ENCODE measurements around the gene C1orf105.

The C1orf105 gene

DNA sequence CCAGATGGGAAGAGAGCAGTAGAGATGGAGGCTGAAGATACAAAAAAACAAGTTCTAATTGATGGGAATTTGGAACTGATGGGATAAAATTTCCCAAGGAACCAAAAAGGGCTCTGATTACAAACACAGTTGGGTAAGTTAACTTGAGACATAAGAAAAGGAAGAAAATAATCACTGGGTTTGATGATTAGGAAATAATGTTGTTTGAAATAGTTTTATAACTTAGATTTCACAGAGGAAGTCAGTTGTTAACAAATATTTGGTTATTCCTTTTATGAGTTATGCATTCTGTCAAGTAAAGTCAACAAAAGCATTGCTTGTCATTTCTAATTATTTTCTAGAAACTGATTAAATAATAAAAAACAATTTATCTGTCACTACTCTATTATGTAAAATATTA is 92.1 kb downstream of the C1orf105 start:
- no peak overlapping the region for H3K4me3 ChIP-seq (ENCODE audit: low read length)
- H3K27me3 ChIP-seq (ENCODE audit: control insufficient read depth, insufficient read depth, low read length), result no peaks in the 10 kb centered on the region
- H3K27ac ChIP-seq (ENCODE audit: low read depth, low read length), result no peak overlapping the region
- no peak overlapping the region for H3K9ac ChIP-seq (ENCODE audit: low read length)
- no peaks in the 10 kb centered on the region for H3K4me1 ChIP-seq (ENCODE audit: control insufficient read depth, insufficient read depth, low read length)
- H3K36me3 ChIP-seq (ENCODE audit: control insufficient read depth, insufficient read depth, low read length), result no peaks in the 10 kb centered on the region

DNA sequence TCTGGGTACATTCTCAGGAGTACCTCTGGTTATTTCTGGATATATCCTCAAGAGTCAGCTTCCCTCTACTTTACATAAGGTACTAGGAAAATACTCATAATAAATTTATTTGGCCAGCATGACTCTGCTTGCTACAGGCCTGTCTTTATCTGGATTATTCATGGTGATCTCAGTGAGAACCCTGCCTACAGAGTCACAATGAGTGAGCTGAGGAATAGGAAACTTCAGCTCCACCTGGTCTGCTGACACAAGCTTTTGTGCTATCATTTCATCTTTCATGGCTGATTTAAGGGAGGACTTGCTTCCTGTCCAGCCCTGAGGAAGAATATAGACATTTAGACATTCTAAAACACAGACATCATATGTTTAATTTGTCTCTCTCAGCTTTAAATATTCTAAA is 93.0 kb downstream of the C1orf105 start:
- H3K4me1 ChIP-seq (ENCODE audit: control insufficient read depth, insufficient read depth, low read length), result no peaks in the 10 kb centered on the region
- no peaks in the 10 kb centered on the region for H3K36me3 ChIP-seq (ENCODE audit: control insufficient read depth, insufficient read depth, low read length)
- no peak overlapping the region for H3K27ac ChIP-seq (ENCODE audit: low read depth, low read length)

DNA sequence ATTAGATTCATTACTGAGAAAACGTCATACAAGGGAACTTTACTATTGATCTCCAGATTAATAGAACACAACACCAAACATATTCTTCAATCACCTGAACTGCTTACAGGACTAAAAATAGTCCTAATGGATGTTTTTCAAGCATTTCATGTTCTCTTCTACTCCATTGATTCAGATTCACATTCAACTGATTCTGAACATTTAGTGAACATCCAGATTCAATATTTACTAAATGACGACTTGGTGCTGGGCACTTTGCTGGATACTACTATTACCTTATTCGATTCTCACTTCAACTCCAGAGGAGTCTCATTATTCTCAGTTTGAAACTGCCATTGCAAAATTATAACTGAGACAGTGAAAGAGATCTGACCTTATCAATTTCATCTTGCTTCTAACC is 93.6 kb downstream of the C1orf105 start:
- Histone ChIP-seq H3K9ac (ENCODE audit: low read length) (no peak overlapping the region), H3K27me3 (ENCODE audit: control insufficient read depth, insufficient read depth, low read length) (no peaks in the 10 kb centered on the region), H3K4me1 (ENCODE audit: control insufficient read depth, insufficient read depth, low read length) (no peaks in the 10 kb centered on the region), H3K36me3 (ENCODE audit: control insufficient read depth, insufficient read depth, low read length) (no peaks in the 10 kb centered on the region), H3K4me3 (ENCODE audit: low read length) (no peak overlapping the region), H3K27ac (ENCODE audit: low read depth, low read length) (no peak overlapping the region)

More for the DNA sequence above, 93.0 kb downstream of the C1orf105 start:
- H3K27me3 ChIP-seq (ENCODE audit: control insufficient read depth, insufficient read depth, low read length), result no peaks in the 10 kb centered on the region
- no peak overlapping the region for H3K4me3 ChIP-seq (ENCODE audit: low read length)
- H3K9ac ChIP-seq (ENCODE audit: low read length), result no peak overlapping the region

DNA sequence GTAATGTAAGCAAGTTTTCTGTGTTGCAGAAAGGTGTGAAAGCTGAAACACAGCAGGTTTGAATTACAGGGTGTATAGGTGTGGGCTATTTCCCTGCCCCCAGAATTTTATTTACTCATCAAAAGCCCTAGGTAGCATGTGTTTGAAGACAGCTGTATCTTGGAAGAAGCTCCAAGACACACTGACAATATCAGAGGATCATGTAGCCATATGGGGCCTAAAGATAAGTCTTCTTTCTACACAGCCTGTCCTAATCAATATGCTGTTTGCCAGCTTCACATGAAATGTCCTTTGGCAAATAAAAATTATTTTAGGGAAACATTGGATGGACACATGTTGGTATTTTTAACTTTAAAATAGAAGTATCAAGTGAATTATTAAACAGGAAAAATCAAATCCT is 95.0 kb downstream of the C1orf105 start:
- H3K36me3 ChIP-seq (ENCODE audit: control insufficient read depth, insufficient read depth, low read length), result no peaks in the 10 kb centered on the region
- no peak overlapping the region for H3K27ac ChIP-seq (ENCODE audit: low read depth, low read length)
- H3K4me3 ChIP-seq (ENCODE audit: low read length), result no peak overlapping the region
- no peak overlapping the region for H3K9ac ChIP-seq (ENCODE audit: low read length)
- H3K4me1 ChIP-seq (ENCODE audit: control insufficient read depth, insufficient read depth, low read length), result no peaks in the 10 kb centered on the region
- H3K27me3 ChIP-seq (ENCODE audit: control insufficient read depth, insufficient read depth, low read length), result no peaks in the 10 kb centered on the region

DNA sequence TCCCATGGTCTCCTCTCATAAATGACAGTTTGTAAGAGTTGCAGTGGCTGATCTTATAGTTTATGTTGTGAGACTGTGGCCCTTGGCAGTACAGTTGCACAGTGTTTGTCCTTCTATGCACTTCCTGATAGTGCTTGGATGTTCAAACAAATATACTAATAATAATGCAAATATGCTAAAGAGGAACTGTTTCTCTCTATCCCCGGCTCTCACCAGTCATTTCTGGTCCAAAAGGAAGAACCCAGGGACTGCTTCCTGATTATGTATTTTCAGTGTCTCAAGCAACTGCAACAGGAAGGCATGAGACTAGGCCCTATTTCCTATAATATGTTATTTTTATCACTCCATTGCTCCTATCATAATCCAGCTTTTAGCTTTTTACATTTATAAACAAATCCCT is 95.4 kb downstream of the C1orf105 start:
- Histone ChIP-seq H3K9ac (ENCODE audit: low read length) (no peak overlapping the region), H3K4me3 (ENCODE audit: low read length) (no peak overlapping the region), H3K4me1 (ENCODE audit: control insufficient read depth, insufficient read depth, low read length) (no peaks in the 10 kb centered on the region), H3K27ac (ENCODE audit: low read depth, low read length) (no peak overlapping the region), H3K36me3 (ENCODE audit: control insufficient read depth, insufficient read depth, low read length) (no peaks in the 10 kb centered on the region), H3K27me3 (ENCODE audit: control insufficient read depth, insufficient read depth, low read length) (no peaks in the 10 kb centered on the region)

DNA sequence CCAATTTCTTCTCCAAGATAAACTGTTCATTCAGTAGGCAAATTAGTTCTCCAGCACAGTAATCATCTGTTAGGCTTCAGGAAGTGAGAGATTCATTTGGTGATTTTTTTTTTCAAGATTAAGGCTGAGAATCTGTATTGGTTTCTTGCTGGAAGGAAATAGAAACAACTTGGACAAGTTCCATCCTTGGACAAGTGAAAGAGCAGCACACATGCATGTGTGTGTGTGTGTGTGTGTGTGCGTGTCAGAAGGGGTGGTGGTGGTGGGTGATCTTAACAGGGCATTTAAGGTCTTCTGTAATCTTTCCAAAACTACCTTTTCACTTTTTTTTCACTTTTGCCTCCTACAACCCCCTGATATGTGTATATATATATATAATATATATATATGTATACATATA is 96.6 kb downstream of the C1orf105 start:
- Histone ChIP-seq H3K4me3 (ENCODE audit: low read length) (no peak overlapping the region), H3K9ac (ENCODE audit: low read length) (no peak overlapping the region), H3K4me1 (ENCODE audit: control insufficient read depth, insufficient read depth, low read length) (no peaks in the 10 kb centered on the region), H3K27ac (ENCODE audit: low read depth, low read length) (no peak overlapping the region), H3K36me3 (ENCODE audit: control insufficient read depth, insufficient read depth, low read length) (no peaks in the 10 kb centered on the region), H3K27me3 (ENCODE audit: control insufficient read depth, insufficient read depth, low read length) (no peaks in the 10 kb centered on the region)

DNA sequence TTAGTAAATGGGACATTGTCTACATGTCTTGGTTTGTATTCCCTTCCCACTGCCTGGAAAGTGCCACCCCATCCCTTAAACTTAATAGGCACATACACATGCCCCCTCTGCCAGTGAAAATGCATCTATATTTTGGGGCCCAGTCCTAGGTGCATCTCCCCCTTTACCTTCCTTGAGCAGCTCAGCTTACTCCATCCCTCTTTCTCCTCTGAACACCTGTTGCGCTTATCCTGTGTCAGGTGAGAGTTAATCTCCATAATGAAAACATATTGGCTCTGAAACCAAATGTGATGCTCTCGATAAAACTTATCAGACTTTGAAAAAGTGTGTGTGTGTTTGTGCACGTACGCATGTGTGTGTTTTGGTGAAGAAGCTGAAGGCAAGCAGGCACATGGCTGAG is 97.1 kb downstream of the C1orf105 start:
- Histone ChIP-seq H3K4me1 (ENCODE audit: control insufficient read depth, insufficient read depth, low read length) (no peaks in the 10 kb centered on the region), H3K36me3 (ENCODE audit: control insufficient read depth, insufficient read depth, low read length) (no peaks in the 10 kb centered on the region), H3K4me3 (ENCODE audit: low read length) (no peak overlapping the region), H3K27me3 (ENCODE audit: control insufficient read depth, insufficient read depth, low read length) (no peaks in the 10 kb centered on the region), H3K9ac (ENCODE audit: low read length) (no peak overlapping the region), H3K27ac (ENCODE audit: low read depth, low read length) (no peak overlapping the region)
